SU-DHL-6 (cell line): ENCODE results near the gene SNX9.

ENCODE experiments used
- H2AFZ ChIP-seq: fragments of 200-600 bp; sonication (generic); 2 replicates; pipeline ENCODE4 v1.6.1; 2014; ENCODE audit warnings: low read depth, mild to moderate bottlenecking, moderate library complexity, mixed read lengths, antibody characterized with exemption, low read length; ENCODE audit not compliant: severe bottlenecking
- H3F3A ChIP-seq: fragments of 200-600 bp; shearing (Covaris generic); 2 replicates; pipeline ENCODE4 v1.6.0; 2016; ENCODE audit warnings: antibody characterized with exemption, mild to moderate bottlenecking; ENCODE audit not compliant: insufficient read depth
- H3K27ac ChIP-seq: fragments of 200-600 bp; sonication (generic); 2 replicates; pipeline ENCODE4 v1.5.1; 2016; ENCODE audit warnings: low read depth, mild to moderate bottlenecking, low read length, moderate library complexity, mixed read lengths
- H3K27me3 ChIP-seq: fragments of 200-600 bp; sonication (generic), shearing (Covaris generic); 2 replicates; pipeline ENCODE4 v1.6.0; 2014; ENCODE audit warnings: mild to moderate bottlenecking, low read length
- H3K36me3 ChIP-seq: fragments of 200-600 bp; sonication (generic); 2 replicates; pipeline ENCODE4 v1.6.1; 2014; ENCODE audit warnings: mild to moderate bottlenecking, low read length, mixed read lengths
- H3K4me2 ChIP-seq: fragments of 300-600, 200-600 bp; shearing (Covaris generic), sonication (generic); 2 replicates; pipeline ENCODE4 v1.6.0; 2014; ENCODE audit warnings: low read length, low read depth, mild to moderate bottlenecking; ENCODE audit not compliant: poor library complexity, severe bottlenecking
- H3K4me3 ChIP-seq: fragments of 200-600 bp; sonication (generic); 2 replicates; pipeline ENCODE4 v1.5.1; 2014; ENCODE audit warnings: antibody characterized with exemption, low read length, mild to moderate bottlenecking, mixed read lengths; ENCODE audit not compliant: insufficient read depth, poor library complexity, severe bottlenecking
- H3K79me2 ChIP-seq: fragments of 200-600 bp; sonication (generic); 2 replicates; pipeline ENCODE4 v1.6.1; 2014; ENCODE audit warnings: mild to moderate bottlenecking, low read length, moderate library complexity; ENCODE audit not compliant: insufficient read depth
- H3K9ac ChIP-seq: fragments of 200-600 bp; sonication (generic); 2 replicates; pipeline ENCODE4 v1.7.0; 2014; ENCODE audit warnings: mild to moderate bottlenecking, low read length
- H3K9me2 ChIP-seq: fragments of 200-600 bp; sonication (generic); replicated peaks from 2 replicates; pipeline ENCODE4 v1.6.1; 2014; ENCODE audit warnings: low read length; ENCODE audit not compliant: insufficient read depth
- H3K9me3 ChIP-seq: fragments of 200-600 bp; sonication (generic); 2 replicates; pipeline ENCODE4 v1.6.1; 2014; ENCODE audit warnings: low read length, mixed read lengths; ENCODE audit not compliant: insufficient read depth
- H4K20me1 ChIP-seq: fragments of 200-600 bp; sonication (generic); 2 replicates; pipeline ENCODE4 v1.6.1; 2014; ENCODE audit warnings: low read depth, mild to moderate bottlenecking, antibody characterized with exemption, low read length, moderate library complexity, mixed read lengths
- EZH2phosphoT487 ChIP-seq: fragments of 200-600 bp; sonication (generic), shearing (Covaris generic); conservative IDR thresholded peaks from 2 replicates; pipeline ENCODE4 v1.6.1; 2018; ENCODE audit warnings: mild to moderate bottlenecking, antibody characterized with exemption, low read length, moderate library complexity, mixed read lengths
- TF ChIP-seq, protein P1 (sequence below): fragments of 200-600 bp; sonication (generic); IDR thresholded peaks from one replicate; pipeline ENCODE4 v1.5.1; 2017; ENCODE audit warnings: antibody characterized with exemption, mild to moderate bottlenecking, low read length, moderate library complexity; ENCODE audit not compliant: insufficient read depth, poor library complexity, severe bottlenecking

The SNX9 gene

DNA sequence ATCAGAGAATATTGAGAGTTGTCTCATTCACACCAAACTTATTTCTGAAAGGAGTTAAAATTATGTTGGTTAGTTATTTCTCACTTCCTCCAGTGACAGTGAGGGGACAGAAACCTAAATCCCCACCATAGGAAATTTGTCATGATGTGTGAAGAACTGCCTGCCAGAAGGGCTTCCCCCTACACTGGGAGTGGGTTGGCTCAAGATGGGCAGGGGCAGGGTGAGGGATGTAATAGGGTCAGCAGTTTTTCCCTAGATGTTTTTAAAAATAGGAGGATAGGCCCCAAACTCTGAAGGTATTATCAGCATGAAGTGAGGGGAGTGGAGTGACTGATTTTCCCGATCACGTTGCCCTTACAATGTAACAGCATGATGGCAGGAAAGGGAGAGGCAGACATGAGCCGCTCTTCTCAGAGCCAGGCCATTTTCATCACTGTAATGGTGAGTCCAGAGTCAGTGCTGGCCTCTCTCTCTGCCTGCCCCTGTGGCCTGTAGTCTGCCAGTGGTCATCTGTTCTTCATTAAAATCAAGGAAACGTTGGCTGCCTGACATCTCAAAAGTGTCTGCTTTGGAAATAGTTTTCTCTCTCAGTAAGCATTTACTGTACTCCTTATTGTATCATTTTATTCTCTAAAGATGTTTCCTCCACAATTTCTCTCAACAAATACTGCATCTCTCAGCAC is 98.8 kb downstream of the SNX9 start:
- Histone ChIP-seq H3K27ac (no peak overlapping the region), H3K9ac (no peak overlapping the region), H3K9me3 (no peaks in the 10 kb centered on the region), H3K79me2 (no peaks in the 10 kb centered on the region), H3K36me3 (no peaks in the 10 kb centered on the region), H3K4me2 (no peak overlapping the region), H2AFZ (no peak overlapping the region), H3K27me3 (no peaks in the 10 kb centered on the region), H3K9me2 (no peaks in the 10 kb centered on the region), H3K4me3 (no peak overlapping the region), H3F3A (no peaks in the 10 kb centered on the region), H4K20me1 (no peaks in the 10 kb centered on the region)
- TF ChIP-seq, protein P1, sequence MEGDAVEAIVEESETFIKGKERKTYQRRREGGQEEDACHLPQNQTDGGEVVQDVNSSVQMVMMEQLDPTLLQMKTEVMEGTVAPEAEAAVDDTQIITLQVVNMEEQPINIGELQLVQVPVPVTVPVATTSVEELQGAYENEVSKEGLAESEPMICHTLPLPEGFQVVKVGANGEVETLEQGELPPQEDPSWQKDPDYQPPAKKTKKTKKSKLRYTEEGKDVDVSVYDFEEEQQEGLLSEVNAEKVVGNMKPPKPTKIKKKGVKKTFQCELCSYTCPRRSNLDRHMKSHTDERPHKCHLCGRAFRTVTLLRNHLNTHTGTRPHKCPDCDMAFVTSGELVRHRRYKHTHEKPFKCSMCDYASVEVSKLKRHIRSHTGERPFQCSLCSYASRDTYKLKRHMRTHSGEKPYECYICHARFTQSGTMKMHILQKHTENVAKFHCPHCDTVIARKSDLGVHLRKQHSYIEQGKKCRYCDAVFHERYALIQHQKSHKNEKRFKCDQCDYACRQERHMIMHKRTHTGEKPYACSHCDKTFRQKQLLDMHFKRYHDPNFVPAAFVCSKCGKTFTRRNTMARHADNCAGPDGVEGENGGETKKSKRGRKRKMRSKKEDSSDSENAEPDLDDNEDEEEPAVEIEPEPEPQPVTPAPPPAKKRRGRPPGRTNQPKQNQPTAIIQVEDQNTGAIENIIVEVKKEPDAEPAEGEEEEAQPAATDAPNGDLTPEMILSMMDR, result no peak
- no peak for TF ChIP-seq EZH2phosphoT487

DNA sequence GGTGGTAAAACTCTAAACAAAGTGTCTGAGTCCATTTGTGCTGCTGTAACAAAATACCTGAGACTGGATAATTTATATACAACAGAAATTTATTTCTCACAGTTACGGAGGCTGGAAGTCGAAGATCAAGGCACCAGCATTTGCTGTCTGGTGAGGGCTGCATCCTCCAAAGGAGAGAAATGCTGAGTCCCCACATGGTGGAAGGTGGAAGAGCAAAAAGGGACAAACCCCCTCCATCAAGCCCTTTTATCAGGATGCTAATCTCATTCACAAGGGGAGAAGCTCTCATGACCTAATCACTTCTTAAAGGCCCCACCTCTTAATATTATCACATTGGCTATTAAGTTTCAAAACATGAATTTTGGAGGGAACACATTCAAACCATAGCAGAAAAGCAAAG is 102.7 kb downstream of the SNX9 start:
- Histone ChIP-seq H3K9me3 (no peaks in the 10 kb centered on the region), H3K9ac (no peak overlapping the region), H3K4me3 (no peak overlapping the region), H3K36me3 (no peaks in the 10 kb centered on the region), H3K79me2 (no peaks in the 10 kb centered on the region), H3F3A (no peaks in the 10 kb centered on the region), H3K27ac (no peak overlapping the region), H2AFZ (no peak overlapping the region), H3K27me3 (no peaks in the 10 kb centered on the region), H3K9me2 (no peaks in the 10 kb centered on the region), H4K20me1 (no peaks in the 10 kb centered on the region), H3K4me2 (no peak overlapping the region)
- TF ChIP-seq, protein P1, result no peak
- no peak for TF ChIP-seq EZH2phosphoT487

DNA sequence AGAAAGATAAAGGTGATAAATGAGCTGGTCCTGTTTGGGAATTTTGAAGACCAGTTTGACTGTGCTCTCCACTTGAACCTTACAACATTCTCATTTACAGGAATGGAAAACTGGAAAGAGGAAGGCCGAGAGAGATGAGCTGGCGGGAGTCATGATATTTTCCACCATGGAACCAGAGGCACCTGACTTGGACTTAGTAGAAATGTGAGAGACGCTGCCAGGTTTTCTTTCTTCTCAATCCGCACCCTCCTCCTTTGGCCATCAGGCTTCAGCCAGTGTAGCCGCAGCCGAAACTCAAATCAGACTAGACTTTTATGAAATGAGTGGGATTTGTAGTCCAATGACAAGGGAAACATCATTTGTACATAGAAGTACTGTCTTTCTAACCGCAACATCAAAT is 104.0 kb downstream of the SNX9 start:
- Histone ChIP-seq H3K9me3 (no peaks in the 10 kb centered on the region), H3K27me3 (no peaks in the 10 kb centered on the region)

More for the DNA sequence above, 104.0 kb downstream of the SNX9 start:
- H3K36me3 ChIP-seq, result no peaks in the 10 kb centered on the region
- H3K27ac ChIP-seq, result no peak overlapping the region
- no peaks in the 10 kb centered on the region for H4K20me1 ChIP-seq
- H2AFZ ChIP-seq, result no peak overlapping the region
- no peaks in the 10 kb centered on the region for H3K79me2 ChIP-seq
- no peak overlapping the region for H3K9ac ChIP-seq
- no peaks in the 10 kb centered on the region for H3K9me2 ChIP-seq
- no peak overlapping the region for H3K4me3 ChIP-seq
- TF ChIP-seq, protein P1, result no peak
- TF ChIP-seq EZH2phosphoT487, result no peak
- H3F3A ChIP-seq, result no peaks in the 10 kb centered on the region
- no peak overlapping the region for H3K4me2 ChIP-seq
